Kidney epithelial cell (primary cell): Measurements from ENCODE around the gene PAOX. TPM values are rescaled to one million over a fixed set of nuclear protein-coding genes. Genes with fewer than 3 reads are reported as not detected.

Experiments used
- DNase-seq: peaks from one replicate; pipeline ENCODE4 v3.0.0-alpha.2; 2010; ENCODE audit warnings: low read depth
- H3K27me3 ChIP-seq: 2 replicates; pipeline ENCODE4 v1.6.0; 2011; ENCODE audit warnings: low read length; ENCODE audit not compliant: control insufficient read depth, insufficient read depth
- H3K36me3 ChIP-seq: 2 replicates; pipeline ENCODE4 v1.5.1; 2011; ENCODE audit warnings: low read length; ENCODE audit not compliant: control insufficient read depth, insufficient read depth
- H3K4me3 ChIP-seq: 2 replicates; pipeline ENCODE4 v1.5.1; 2011; ENCODE audit warnings: low read depth, mild to moderate bottlenecking, control low read depth, low read length
- total RNA-seq: library from RNA; depleted of rRNA; stranded (reverse); fragments of >200 nt; gene quantifications from 2 replicates; pipeline ENCODE4 v1.2.3, GENCODE V29; 2015
- TF ChIP-seq, protein P1 (sequence below): IDR thresholded peaks from 2 replicates; pipeline ENCODE4 v1.5.1; 2011; ENCODE audit warnings: mild to moderate bottlenecking, moderate library complexity, low read length, control low read depth, inconsistent platforms; ENCODE audit not compliant: insufficient read depth, poor library complexity, severe bottlenecking

Gene PAOX
- total RNA-seq, 1 donor from 2014 or later = 4.3 TPM

GRCh38 chr10:133349160-133349568, 29.9 kb upstream of the PAOX start:
- DNase-seq = no peak
- peaks cover 20% of the 10 kb centered on the region for H3K27me3 ChIP-seq
- TF ChIP-seq, protein P1, sequence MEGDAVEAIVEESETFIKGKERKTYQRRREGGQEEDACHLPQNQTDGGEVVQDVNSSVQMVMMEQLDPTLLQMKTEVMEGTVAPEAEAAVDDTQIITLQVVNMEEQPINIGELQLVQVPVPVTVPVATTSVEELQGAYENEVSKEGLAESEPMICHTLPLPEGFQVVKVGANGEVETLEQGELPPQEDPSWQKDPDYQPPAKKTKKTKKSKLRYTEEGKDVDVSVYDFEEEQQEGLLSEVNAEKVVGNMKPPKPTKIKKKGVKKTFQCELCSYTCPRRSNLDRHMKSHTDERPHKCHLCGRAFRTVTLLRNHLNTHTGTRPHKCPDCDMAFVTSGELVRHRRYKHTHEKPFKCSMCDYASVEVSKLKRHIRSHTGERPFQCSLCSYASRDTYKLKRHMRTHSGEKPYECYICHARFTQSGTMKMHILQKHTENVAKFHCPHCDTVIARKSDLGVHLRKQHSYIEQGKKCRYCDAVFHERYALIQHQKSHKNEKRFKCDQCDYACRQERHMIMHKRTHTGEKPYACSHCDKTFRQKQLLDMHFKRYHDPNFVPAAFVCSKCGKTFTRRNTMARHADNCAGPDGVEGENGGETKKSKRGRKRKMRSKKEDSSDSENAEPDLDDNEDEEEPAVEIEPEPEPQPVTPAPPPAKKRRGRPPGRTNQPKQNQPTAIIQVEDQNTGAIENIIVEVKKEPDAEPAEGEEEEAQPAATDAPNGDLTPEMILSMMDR = no peak
- H3K4me3 ChIP-seq = no peak overlapping the region
- H3K36me3 ChIP-seq = no peaks in the 10 kb centered on the region

DNA sequence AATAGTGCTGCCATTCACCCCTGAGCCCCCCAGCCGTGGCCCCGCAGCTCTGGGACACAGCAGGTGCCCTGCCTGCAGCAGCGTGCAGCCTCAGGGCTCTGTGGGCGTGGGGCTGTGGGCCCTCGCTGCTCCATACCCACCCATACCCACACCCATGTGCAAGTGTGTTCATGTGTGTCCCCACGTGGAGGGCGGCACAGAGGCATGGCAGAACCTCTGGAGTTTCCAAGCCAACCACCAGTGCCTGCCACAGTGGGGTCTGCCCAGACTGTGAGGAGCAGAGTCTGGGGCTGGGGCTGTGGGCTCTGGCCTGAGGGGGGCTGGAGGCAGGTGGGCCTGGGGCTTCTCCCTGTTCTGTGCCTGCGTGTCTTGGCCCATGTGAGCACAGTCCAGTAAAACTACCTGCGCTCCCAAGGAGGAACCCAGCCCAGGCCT, 29.5 kb upstream of the PAOX start:
- no peak for DNase-seq
- Histone ChIP-seq H3K27me3 (peaks cover 20% of the 10 kb centered on the region), H3K36me3 (no peaks in the 10 kb centered on the region), H3K4me3 (no peak overlapping the region)
- TF ChIP-seq, protein P1 = no peak

DNA sequence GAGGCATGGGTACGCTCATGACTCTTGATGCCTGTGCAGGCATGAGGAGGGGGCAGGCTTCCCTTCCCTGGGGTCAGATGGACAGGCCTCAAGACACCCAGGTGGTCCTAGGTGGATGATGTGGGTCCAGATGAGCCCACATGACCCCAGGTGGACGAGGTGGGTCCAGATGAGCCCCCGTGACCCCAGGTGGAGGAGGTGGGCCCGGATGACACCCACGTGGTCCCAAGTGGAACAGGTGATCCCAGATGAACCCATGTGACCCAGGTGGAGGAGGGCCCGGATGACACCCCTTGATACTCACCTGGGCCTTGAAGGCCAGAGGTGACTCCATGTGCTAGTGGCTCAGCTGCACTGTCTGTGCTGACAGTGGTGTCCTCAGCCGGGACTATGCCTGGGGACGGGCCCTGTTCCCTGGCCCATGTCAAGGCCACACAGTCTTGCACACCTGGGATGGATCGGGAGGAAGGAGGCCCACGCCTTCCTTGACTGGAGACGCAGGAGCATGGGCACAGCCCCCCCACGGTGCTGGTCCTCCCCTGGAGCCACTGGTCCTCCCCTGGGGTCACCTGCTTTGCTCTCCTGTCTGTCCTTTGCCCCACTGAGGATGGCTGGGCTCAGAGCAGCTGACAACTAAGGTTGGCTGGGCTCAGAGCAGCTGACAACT, 28.6 kb upstream of the PAOX start:
- TF ChIP-seq, protein P1 = no peak
- peaks cover 20% of the 10 kb centered on the region for H3K27me3 ChIP-seq
- no peak for DNase-seq
- no peaks in the 10 kb centered on the region for H3K36me3 ChIP-seq
- H3K4me3 ChIP-seq = no peak overlapping the region

- TF ChIP-seq, protein P1 = no peak
- no peaks in the 10 kb centered on the region for H3K36me3 ChIP-seq
- no peak overlapping the region for H3K4me3 ChIP-seq
- no peak for DNase-seq
- peaks cover 20% of the 10 kb centered on the region for H3K27me3 ChIP-seq
These were observed 28.1 kb upstream of the PAOX start for GRCh38 chr10:133350950-133351329.

- no peak overlapping the region for H3K4me3 ChIP-seq
- peaks cover 18% of the 10 kb centered on the region for H3K27me3 ChIP-seq
- TF ChIP-seq, protein P1 = no peak
- no peak for DNase-seq
- H3K36me3 ChIP-seq = no peaks in the 10 kb centered on the region
These were observed 27.4 kb upstream of the PAOX start for GRCh38 chr10:133351408-133352318.
